OCI-LY3 (cell line): Measurements from ENCODE around the gene ZFP62.

ENCODE experiments used
- CTCF ChIP-seq: fragments of 200-600, 300-600 bp; sonication (generic); IDR thresholded peaks from 2 replicates; pipeline ENCODE4 v1.5.1; 2014; ENCODE audit warnings: antibody characterized with exemption, low read length, low read depth
- EZH2phosphoT487 ChIP-seq: fragments of 200-600 bp; shearing (Covaris generic); IDR thresholded peaks from 2 replicates; pipeline ENCODE4 v1.6.1; 2018; ENCODE audit warnings: antibody characterized with exemption, mixed run types, low read depth

DNA sequence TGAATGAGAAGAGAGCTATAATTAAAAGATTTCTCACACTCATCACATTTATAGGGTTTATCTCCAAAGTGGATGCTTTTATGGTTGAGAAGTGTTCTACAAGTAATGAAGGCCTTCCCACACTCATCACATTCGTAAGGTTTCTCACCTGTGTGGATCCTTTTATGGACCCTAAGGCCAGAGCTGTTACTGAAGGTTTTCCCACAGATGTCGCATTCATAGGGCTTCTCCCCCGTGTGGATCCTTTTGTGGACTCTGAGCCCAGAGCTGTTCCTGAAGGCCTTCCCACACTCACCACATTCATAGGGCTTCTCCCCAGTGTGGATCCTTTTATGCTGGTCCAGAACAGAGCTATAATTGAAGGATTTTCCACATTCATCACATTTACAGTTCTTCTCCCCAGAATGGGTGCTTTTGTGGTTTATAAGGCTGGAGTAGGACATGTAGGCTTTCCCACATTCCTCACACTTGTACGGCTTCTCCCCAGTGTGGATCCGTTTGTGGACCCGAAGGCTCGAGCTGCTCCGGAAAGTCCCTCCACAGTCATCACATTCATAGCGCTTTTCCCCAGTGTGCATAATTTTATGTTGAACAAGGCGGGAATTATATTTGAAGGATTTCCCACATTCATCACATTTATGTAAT is 10.5 kb downstream of the ZFP62 start:
- TF ChIP-seq CTCF (no peak), EZH2phosphoT487 (no peak)
